Measurements from ENCODE around the gene RABGAP1L.
"Not testable (repeated sequence)": the region's sequence is repeated elsewhere in the genome, so short reads cannot be mapped to it uniquely, and the experiment has no call there.

Gene RABGAP1L

GRCh38 chr1:174839211-174839610 is 679.9 kb downstream of the RABGAP1L start:
- H3K9me3 ChIP-seq (ENCODE audit: insufficient read depth, low read depth, low read length): no peaks in the 10 kb centered on the region
- H3K4me3 ChIP-seq (ENCODE audit: low read length, poor library complexity, severe bottlenecking): no peak overlapping the region
- no peak overlapping the region for H3K4me2 ChIP-seq (ENCODE audit: low read depth, low read length, poor library complexity, severe bottlenecking)
- no peaks in the 10 kb centered on the region for H4K20me1 ChIP-seq (ENCODE audit: insufficient read depth, low read length, poor library complexity, severe bottlenecking)
- H3K9ac ChIP-seq (ENCODE audit: low read depth, low read length, poor library complexity, severe bottlenecking): no peak overlapping the region
- H3F3A ChIP-seq (ENCODE audit: low read depth): peaks cover 5% of the 10 kb centered on the region; the same call in 1 of the 2 replicates
- H3K36me3 ChIP-seq (ENCODE audit: insufficient read depth, low read length): no peaks in the 10 kb centered on the region
- no peaks in the 10 kb centered on the region for H3K9me2 ChIP-seq (replicated peaks; ENCODE audit: low read depth, low read length)
- no peaks in the 10 kb centered on the region for H3K79me2 ChIP-seq (ENCODE audit: insufficient read depth, low read length)
- H3K4me1 ChIP-seq (ENCODE audit: insufficient read depth, low read length, poor library complexity, severe bottlenecking): peaks cover 11% of the 10 kb centered on the region
- no peak for TF ChIP-seq EZH2phosphoT487 (IDR thresholded peaks at IDR 0.05; ENCODE audit: borderline replicate concordance)
- TF ChIP-seq CTCF (conservative IDR thresholded peaks at IDR 0.05; ENCODE audit: low read length): no peak
- H3K27me3 ChIP-seq (ENCODE audit: insufficient read depth, low read length, poor library complexity, severe bottlenecking): no peaks in the 10 kb centered on the region
- H2AFZ ChIP-seq (ENCODE audit: low read length): no peak overlapping the region

DNA sequence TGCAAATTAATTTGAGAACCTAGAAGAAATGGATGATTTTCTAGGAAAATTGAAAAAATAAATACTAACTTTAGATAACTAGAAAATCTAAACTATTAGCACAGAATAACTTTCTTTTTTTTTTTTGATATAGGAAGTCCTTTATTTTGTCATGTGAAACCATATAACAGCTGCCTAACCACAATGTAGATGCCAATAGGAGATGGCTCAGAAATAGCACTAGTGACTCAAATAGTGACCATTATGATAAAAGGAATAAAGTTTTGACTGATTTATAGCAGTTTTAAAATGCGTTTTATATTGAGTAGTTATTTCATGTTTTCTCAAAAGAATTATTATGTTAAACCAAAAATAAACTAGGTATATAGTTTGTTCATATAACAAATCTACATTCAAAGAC is 682.4 kb downstream of the RABGAP1L start:
- Histone ChIP-seq H4K20me1 (ENCODE audit: insufficient read depth, low read length, poor library complexity, severe bottlenecking) (no peaks in the 10 kb centered on the region), H3K4me1 (ENCODE audit: insufficient read depth, low read length, poor library complexity, severe bottlenecking) (peaks cover 11% of the 10 kb centered on the region), H3K36me3 (ENCODE audit: insufficient read depth, low read length) (no peaks in the 10 kb centered on the region), H3K4me2 (ENCODE audit: low read depth, low read length, poor library complexity, severe bottlenecking) (peak overlapping the region; percentile 31), H3K27me3 (ENCODE audit: insufficient read depth, low read length, poor library complexity, severe bottlenecking) (no peaks in the 10 kb centered on the region), H3K9me3 (ENCODE audit: insufficient read depth, low read depth, low read length) (no peaks in the 10 kb centered on the region), H3K9ac (ENCODE audit: low read depth, low read length, poor library complexity, severe bottlenecking) (no peak overlapping the region), H3F3A (ENCODE audit: low read depth) (peaks cover 5% of the 10 kb centered on the region; the same call in 1 of the 2 replicates), H2AFZ (ENCODE audit: low read length) (no peak overlapping the region), H3K4me3 (ENCODE audit: low read length, poor library complexity, severe bottlenecking) (no peak overlapping the region), H3K9me2 (replicated peaks; ENCODE audit: low read depth, low read length) (no peaks in the 10 kb centered on the region), H3K79me2 (ENCODE audit: insufficient read depth, low read length) (no peaks in the 10 kb centered on the region)
- TF ChIP-seq EZH2phosphoT487 (IDR thresholded peaks at IDR 0.05; ENCODE audit: borderline replicate concordance): no peak
- no peak for TF ChIP-seq CTCF (conservative IDR thresholded peaks at IDR 0.05; ENCODE audit: low read length)

DNA sequence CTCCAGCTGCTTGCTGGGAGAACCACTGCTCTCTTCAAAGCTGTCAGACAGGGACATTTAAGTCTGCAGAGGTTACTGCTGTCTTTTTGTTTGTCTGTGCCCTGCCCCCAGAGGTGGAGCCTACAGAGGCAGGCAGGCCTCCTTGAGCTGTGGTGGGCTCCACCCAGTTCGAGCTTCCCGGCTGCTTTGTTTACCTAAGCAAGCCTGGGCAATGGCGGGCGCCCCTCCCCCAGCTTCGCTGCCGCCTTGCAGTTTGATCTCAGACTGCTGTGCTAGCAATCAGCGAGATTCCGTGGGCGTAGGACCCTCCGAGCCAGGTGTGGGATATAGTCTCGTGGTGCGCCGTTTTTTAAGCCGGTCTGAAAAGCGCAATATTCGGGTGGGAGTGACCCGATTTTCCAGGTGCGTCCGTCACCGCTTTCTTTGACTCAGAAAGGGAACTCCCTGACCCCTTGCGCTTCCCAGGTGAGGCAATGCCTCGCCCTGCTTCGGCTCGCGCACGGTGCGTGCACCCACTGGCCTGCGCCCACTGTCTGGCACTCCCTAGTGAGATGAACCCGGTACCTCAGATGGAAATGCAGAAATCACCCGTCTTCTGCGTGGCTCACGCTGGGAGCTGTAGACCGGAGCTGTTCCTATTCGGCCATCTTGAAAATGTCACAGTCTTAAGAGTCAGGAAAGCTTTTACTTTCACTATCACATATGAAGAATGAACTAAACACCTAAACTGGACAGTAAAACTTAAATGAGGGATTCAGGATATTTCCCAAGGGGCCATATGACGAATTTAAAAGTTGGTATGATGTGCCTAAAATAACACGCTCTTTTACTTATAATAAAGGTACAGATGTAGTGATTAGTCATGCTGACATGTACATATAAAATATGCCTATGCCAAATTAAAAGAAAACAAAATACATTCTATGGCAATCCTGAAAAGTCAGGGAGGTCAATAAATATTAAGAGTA is 689.6 kb downstream of the RABGAP1L start:
- H3K9me2 ChIP-seq (replicated peaks; ENCODE audit: low read depth, low read length); H2AFZ ChIP-seq (ENCODE audit: low read length); H4K20me1 ChIP-seq (ENCODE audit: insufficient read depth, low read length, poor library complexity, severe bottlenecking); H3K4me1 ChIP-seq (ENCODE audit: insufficient read depth, low read length, poor library complexity, severe bottlenecking); H3F3A ChIP-seq (ENCODE audit: low read depth); H3K4me3 ChIP-seq (ENCODE audit: low read length, poor library complexity, severe bottlenecking); H3K4me2 ChIP-seq (ENCODE audit: low read depth, low read length, poor library complexity, severe bottlenecking); H3K36me3 ChIP-seq (ENCODE audit: insufficient read depth, low read length); H3K9ac ChIP-seq (ENCODE audit: low read depth, low read length, poor library complexity, severe bottlenecking); H3K9me3 ChIP-seq (ENCODE audit: insufficient read depth, low read depth, low read length); H3K79me2 ChIP-seq (ENCODE audit: insufficient read depth, low read length); H3K27me3 ChIP-seq (ENCODE audit: insufficient read depth, low read length, poor library complexity, severe bottlenecking): not testable (repeated sequence)
